Measurements from ENCODE around the gene MEIS1. TPM values are rescaled to one million over a fixed set of nuclear protein-coding genes. Genes with fewer than 3 reads are reported as not detected.

Gene MEIS1
- total and polyA plus RNA-seq, 2 of the 8 experiments (the other 6 are each of a cell fraction or from before 2014, with no cell fraction given): 0.17 to 1.2 TPM

DNA sequence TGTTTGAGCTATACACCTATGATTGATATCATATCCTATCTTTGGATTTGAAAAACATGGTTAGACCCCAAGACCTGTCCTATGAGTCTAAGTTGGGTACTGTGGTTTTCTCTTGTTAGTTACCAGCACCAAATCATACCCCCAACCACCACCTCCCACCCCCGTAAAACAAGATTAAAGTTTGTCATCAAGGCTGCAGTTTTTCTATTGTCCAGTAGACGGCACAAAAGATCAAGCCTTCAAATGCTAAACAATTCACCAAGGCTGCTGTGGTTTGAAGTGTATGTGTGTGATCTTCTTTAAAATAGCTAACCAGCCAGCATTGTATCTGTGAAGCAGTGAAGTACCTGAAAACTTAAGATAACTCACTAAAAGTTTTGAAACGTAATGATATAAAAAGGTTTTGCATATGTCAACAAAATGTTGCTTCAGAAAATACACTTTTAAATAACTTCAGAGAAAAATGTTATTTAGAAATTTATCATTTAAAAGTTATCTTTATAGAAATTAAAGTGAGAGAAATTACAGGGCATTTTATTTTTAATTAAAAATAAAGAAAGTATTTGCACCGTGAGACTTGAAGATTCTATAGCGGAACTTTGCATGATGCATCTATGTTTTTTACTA lies 5.8 kb upstream of the MEIS1 start:
- no peaks in the 10 kb centered on the region for H3K36me3 ChIP-seq (ENCODE audit: control insufficient read depth in 2 of 4, insufficient read depth in 4 of 4, low read length in 3 of 4)
- no peak overlapping the region for H2BK5ac ChIP-seq (ENCODE audit: low read depth, low read length)
- no peak overlapping the region for H4K8ac ChIP-seq (ENCODE audit: extremely low read depth, insufficient read depth, low read length)
- no peak overlapping the region for H4K91ac ChIP-seq (replicated peaks; ENCODE audit: insufficient read length, low read length)
- no peak overlapping the region for H3K4me3 ChIP-seq (ENCODE audit: extremely low read depth in 1 of 4, insufficient read depth in 2 of 4, low read depth in 3 of 4, low read length in 4 of 4)
- peaks cover 49 to 100% (median 82%) of the 10 kb centered on the region in 4 experiments for H3K27me3 ChIP-seq (replicated peaks in 1 of 4; ENCODE audit: control insufficient read depth in 3 of 4, extremely low read depth in 1 of 4, insufficient read depth in 3 of 4, low read length in 3 of 4)
- H3K79me1 ChIP-seq (ENCODE audit: low read depth, low read length): no peaks in the 10 kb centered on the region
- no peak overlapping the region for H2BK20ac ChIP-seq (ENCODE audit: low read length)
- no peak overlapping the region for H3K4ac ChIP-seq (replicated peaks; ENCODE audit: insufficient read length, low read depth, low read length)
- POLR2A ChIA-PET (ENCODE audit: partially characterized antibody): no interaction called here
- H3K9ac ChIP-seq (replicated peaks in 1 of 4; ENCODE audit: extremely low read depth in 1 of 4, low read depth in 3 of 4, low read length in 3 of 4): no peak overlapping the region
- peaks cover 8 to 18% (median 9%) of the 10 kb centered on the region in 4 experiments for H3K4me1 ChIP-seq (replicated peaks in 1 of 4; ENCODE audit: control insufficient read depth in 3 of 4, insufficient read depth in 4 of 4, low read length in 3 of 4)
- no peak overlapping the region for H2AFZ ChIP-seq (ENCODE audit: low read length)
- peaks cover 31% of the 10 kb centered on the region for H3K23me2 ChIP-seq (ENCODE audit: low read depth, low read length)
- H4K20me1 ChIP-seq (replicated peaks in 1 of 2; ENCODE audit: control insufficient read depth in 1 of 2, insufficient read depth in 2 of 2, low read length in 2 of 2): no peaks in the 10 kb centered on the region
- H4K5ac ChIP-seq (ENCODE audit: insufficient read length, low read depth, low read length): no peak overlapping the region
- FAIRE-seq (peak; percentile 88), DNase-seq (ENCODE audit: low read depth in 1 of 2, low spot score in 2 of 2) (no peak)
- H2BK15ac ChIP-seq (ENCODE audit: low read length): no peak overlapping the region
- no peak overlapping the region for H3K23ac ChIP-seq (ENCODE audit: insufficient read length)
- no peak overlapping the region for H3K14ac ChIP-seq (ENCODE audit: insufficient read length)
- no peak overlapping the region for H2BK12ac ChIP-seq (ENCODE audit: low read depth, low read length)
- H3K4me2 ChIP-seq (ENCODE audit: insufficient read depth in 1 of 2, low read depth in 2 of 2, low read length in 2 of 2): no peak overlapping the region
- WGBS, 2 experiments (ENCODE audit: extremely low coverage in 1 of 2, insufficient coverage in 1 of 2, insufficient read length in 1 of 2, insufficient replicate concordance in 2 of 2, low coverage in 1 of 2, low lambda C conversion rate in 2 of 2, missing lambda C conversion rate in 1 of 2): 20% methylated on average over 5 of the region's 5 CpGs; no CpG with 5 or more reads in 1 of the 2 experiments
- no peak overlapping the region for H3K18ac ChIP-seq (ENCODE audit: extremely low read depth, low read length)
- no peaks in the 10 kb centered on the region for H3K9me3 ChIP-seq (ENCODE audit: insufficient read depth in 2 of 2, low read depth in 1 of 2, low read length in 1 of 2)
- no peak overlapping the region for H2BK120ac ChIP-seq (replicated peaks; ENCODE audit: low read depth, low read length)
- no peaks in the 10 kb centered on the region for H3K79me2 ChIP-seq (ENCODE audit: control insufficient read depth in 1 of 2, insufficient read depth in 2 of 2, low read length in 2 of 2)
- no peak overlapping the region for H2AK5ac ChIP-seq (ENCODE audit: low read depth, low read length)
- CTCF ChIA-PET (ENCODE audit: partially characterized antibody): interaction anchor here (0.6 to 8.2 kb wide), 25 partner anchors 8 to 811 kb away, joined by 3 to 78 read pairs (median 4); no protein-coding TSS in a partner anchor
- H3K27ac ChIP-seq (ENCODE audit: low read depth, low read length): no peak overlapping the region
- TF ChIP-seq, protein P1, sequence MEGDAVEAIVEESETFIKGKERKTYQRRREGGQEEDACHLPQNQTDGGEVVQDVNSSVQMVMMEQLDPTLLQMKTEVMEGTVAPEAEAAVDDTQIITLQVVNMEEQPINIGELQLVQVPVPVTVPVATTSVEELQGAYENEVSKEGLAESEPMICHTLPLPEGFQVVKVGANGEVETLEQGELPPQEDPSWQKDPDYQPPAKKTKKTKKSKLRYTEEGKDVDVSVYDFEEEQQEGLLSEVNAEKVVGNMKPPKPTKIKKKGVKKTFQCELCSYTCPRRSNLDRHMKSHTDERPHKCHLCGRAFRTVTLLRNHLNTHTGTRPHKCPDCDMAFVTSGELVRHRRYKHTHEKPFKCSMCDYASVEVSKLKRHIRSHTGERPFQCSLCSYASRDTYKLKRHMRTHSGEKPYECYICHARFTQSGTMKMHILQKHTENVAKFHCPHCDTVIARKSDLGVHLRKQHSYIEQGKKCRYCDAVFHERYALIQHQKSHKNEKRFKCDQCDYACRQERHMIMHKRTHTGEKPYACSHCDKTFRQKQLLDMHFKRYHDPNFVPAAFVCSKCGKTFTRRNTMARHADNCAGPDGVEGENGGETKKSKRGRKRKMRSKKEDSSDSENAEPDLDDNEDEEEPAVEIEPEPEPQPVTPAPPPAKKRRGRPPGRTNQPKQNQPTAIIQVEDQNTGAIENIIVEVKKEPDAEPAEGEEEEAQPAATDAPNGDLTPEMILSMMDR (IDR thresholded peaks at IDR 0.05; ENCODE audit: control extremely low read depth in 1 of 3, insufficient read depth in 1 of 3, low read depth in 1 of 3, low read length in 3 of 3): peak in 2 of 3 experiments; percentile 65 to 76; a peak in 3 of 4 replicates
- TF ChIP-seq RAD21 (IDR thresholded peaks at IDR 0.05 in 1 of 2, conservative IDR thresholded peaks at IDR 0.05 in 1 of 2; ENCODE audit: low read depth in 2 of 2, low read length in 2 of 2) (peak; percentile 85 to 94), BRCA1 (IDR thresholded peaks at IDR 0.05; ENCODE audit: low read depth, low read length) (no peak)
- no peak overlapping the region for H3K56ac ChIP-seq (replicated peaks; ENCODE audit: insufficient read length, low read depth, low read length)

All from H1 (cell line).